ENCODE data around the gene PRUNE2.
A peak's percentile ranks its signal among the peaks of the same experiment; 100 is the strongest.

Gene PRUNE2

GRCh38 chr9:76901801-76902200 lies 4.1 kb downstream of the PRUNE2 start:
- DNase-seq: no peak

DNA sequence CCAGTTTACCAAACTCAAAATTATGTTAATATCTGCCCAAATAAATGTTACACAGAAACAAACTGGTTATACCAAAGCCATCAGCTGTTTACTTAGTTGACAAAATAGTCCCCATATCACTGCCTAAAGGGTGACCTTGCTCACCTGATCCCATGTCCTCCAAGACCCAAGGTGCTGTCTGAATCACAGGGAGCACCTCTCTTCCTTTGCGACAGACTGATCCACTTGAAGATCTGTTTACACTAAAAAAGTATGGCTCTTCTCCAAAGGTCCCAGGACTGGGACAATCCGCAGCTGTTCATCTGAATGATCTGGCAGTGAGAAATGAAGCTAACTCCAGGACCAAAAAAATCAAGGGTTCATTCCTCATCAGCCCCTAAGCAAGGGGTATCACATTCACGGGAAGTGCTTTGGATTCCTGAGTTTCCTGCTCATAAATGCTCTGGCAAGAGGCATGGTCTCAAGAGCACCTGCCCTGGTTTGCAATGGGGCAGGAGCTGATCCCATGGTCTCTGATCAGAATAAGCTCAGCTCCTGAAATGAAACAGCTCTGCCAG lies 5.0 kb downstream of the PRUNE2 start:
- no peak for DNase-seq

DNA sequence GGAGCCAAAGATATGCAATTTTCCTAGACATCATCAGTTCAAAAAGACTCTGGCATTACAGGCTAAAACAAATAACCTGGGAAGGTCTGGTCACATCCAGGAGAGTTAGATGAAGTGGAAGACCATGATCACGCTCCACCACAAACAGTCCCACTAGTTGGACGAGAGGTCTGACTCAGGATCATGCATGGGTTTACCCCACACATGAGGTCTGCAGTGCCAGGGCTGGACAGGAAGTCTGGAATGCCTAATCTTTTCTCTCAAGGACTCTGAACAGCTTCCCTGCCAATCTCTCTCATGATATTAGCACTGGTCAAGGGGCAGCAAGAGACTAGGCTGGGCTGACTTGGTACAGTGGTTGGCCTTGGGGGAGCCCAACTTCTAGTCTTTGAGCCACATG lies 7.1 kb downstream of the PRUNE2 start:
- DNase-seq: no peak

- DNase-seq: no peak
Measured at GRCh38 chr9:76897804-76898525, 7.9 kb downstream of the PRUNE2 start.

- DNase-seq: no peak
Measured at GRCh38 chr9:76896035-76896434, 9.9 kb downstream of the PRUNE2 start.

GRCh38 chr9:76895186-76895585 lies 10.7 kb downstream of the PRUNE2 start:
- DNase-seq: no peak

DNA sequence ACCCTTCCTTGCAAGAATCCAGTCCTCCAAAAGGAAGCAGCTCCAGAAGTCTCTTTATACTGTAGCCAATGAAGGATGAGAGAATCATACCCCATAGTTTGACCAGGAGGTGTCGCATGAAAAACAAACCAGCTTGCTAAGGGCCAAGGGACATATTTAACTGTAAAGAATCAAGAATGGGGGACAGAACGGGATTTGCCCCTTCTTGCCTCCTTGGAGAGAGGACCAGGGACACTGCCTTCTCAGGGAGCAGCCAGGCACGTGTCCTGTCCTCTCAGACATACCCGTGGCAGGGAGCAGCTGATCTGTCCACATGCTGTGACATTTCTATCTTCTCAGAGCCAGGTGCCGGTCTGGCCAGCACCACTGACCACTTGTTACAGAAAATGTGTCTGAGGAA lies 11.7 kb downstream of the PRUNE2 start:
- DNase-seq: no peak

DNA sequence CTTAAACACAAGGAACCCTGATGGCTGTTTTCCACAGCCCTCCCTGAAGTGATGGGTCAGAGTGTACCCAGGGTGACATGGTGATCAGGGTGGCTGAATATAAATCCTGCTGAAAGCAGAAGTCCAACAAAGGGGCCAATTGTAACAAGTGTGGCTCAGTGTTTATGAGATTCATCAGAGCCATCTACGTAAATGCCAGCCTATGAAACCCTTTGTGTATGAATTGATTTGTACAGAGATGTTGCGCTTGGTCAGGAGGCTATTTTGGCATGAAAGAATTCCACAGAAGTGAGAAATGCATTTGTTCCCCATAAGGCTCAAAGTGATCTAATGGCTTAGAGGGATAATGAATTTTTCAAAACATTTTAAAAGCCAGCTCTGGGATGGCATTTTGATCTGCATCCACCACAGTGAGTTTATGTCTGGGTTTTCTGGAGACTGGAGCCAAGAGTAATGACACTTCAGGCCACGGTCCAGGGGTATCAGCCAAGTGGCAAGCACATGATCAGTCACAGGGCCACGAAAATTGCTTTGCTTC lies 12.4 kb downstream of the PRUNE2 start:
- peak; percentile 31 for DNase-seq

GRCh38 chr9:76891874-76892273 lies 14.0 kb downstream of the PRUNE2 start:
- no peak for DNase-seq

GRCh38 chr9:76891279-76891678 lies 14.6 kb downstream of the PRUNE2 start:
- no peak for DNase-seq

DNA sequence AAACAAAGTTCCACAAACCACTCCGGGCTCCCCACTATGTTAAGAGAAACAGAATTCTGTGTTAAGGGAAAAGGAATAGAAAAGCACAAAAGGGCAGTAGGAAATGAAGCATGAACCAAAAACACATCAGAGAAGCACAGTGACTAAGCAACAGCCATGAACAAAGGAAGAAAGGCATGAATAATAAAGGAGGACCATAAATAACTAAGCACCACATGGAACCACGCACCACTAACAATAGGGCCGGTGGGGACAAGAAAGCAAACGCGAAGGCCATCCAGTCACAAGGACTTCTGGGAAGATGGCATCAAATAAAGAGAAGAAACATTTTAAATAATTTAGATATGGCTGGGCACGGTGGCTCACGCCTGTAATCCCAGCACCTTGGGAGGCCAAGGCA lies 18.0 kb downstream of the PRUNE2 start:
- DNase-seq: no peak

DNA sequence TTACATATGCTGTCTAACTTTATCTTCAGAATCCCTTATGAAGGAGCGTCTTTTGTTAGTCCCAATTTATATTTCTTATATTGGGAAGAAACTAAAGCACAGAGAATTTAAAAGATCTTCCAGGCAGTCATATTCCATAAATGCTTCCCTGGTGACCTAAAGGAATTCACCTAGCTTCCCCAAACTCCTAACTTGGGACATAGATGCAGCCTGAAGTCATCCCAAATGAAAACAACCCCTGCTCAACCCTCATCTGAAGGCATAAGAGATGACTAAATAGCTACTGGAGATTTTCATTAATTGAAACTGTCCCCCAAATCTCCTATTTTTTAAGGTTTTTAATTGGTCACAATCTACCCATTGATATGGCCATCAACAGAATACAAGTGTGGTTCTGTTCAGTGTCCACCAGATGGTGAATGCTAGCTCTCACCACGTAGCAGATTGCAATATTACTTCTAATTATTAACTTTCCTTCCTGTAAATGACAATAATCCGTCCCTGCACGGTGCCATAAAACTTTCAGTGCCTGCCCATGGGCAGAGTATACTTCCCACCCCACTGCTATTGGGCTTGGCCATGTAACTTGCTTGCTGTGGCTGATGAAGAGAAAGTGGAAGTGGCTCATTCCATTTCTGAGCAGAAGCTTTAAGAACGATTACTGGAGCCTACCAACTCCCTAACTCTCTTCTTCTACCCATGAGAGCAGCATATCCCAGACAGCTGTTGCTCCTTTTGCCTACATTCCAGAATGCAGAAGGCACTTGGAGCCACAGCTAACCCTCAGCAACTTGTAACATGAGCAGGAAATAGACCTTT lies 18.7 kb downstream of the PRUNE2 start:
- no peak for DNase-seq

- DNase-seq: no peak
Measured at GRCh38 chr9:76886318-76886717, 19.6 kb downstream of the PRUNE2 start.

DNA sequence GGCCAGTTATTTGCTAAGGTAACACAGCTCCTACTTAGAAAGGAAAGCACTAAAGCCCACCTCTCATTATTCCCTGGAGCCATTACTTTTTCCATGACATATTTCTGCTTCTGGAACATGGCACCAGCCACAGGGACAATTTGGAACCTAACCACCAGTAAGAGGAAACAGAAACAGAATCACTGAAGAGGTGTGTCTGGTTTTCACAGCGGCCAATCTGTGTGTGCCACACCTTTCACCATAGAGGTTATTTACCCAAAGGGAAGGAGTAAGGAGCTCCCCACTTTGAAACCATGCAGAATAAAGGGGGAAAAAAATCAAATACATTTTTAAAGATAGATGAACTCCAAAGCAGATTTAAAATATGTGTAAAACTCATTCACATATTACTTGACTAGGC lies 21.1 kb downstream of the PRUNE2 start:
- no peak for DNase-seq

DNA sequence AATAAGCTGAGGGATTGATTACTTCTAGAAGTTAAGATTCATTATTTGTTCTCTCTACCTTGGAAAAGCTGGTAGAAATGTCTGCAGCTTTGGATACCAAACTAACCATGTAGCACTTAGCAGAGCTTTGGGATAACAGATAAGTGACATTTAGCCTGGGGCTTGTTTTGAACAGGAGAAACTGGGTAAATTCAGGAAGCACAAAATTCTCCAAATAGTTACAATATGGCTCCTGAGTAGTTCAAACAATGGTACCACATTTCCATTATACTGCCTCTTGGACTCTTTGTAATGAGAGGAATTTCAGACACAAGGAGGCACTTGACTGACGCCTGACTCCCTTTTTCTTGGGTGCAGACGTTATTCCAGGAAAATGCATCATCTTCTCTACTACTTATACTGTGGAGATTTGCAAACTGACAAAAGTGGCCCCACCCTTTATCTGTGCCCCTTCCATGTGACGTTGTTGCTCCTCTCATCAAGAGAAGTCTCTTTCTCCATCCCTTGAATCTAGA lies 22.5 kb downstream of the PRUNE2 start:
- DNase-seq: no peak

DNA sequence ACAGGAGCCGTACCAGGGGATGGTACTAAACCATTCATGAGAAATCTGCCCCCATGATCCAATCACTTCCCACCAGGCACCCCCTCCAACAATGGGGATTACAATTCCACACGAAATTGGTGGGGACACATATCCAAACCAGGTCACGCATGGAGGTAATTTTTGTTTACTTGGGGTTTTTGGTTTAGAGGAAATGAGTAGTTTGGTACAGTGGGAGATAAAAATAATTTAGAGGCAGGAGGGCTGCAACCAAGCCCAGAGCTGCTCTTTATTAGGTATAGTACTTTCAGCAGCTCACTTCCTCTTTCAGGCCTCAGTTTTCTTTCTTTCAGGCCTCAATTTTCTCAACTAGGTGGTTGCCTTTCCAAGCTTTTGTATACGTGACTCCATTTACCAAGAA lies 23.2 kb downstream of the PRUNE2 start:
- DNase-seq: no peak

DNA sequence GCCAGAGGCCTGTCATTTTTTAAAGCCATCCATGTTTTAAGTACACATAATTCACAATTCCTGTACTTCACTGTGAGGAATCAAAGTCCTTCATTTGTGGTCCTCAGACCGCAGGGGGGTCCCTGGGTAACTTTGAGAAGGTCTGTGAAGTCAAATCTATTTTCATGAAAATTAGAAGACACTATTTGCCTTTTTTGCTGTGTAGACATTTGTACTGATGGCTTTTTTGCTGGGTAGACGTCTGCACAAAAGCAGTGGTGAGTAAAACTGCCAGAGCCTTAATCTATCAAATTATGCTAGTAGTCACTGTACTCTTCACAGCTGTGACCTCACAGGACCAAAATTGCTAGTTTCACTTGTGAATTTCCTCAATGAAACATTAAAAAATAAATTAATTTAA lies 25.7 kb downstream of the PRUNE2 start:
- no peak for DNase-seq

DNA sequence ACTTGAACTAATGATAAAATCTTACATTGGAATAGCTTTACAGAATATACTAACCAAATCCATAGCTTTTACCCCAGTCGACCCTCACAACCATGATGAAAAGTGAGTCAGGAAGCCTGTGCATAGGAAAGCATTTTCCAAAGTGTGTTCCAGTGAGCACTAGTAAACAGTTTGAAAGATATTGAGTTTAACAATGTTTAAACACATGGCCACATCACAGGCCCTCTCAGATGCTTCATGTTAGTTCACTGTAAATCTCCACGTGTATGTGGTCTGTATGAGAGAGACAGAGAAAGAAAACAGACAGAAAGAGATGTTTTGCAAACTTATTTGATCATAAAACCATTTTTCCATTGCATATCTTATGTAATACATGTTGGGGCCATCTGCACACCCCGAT lies 27.0 kb downstream of the PRUNE2 start:
- DNase-seq: no peak

DNA sequence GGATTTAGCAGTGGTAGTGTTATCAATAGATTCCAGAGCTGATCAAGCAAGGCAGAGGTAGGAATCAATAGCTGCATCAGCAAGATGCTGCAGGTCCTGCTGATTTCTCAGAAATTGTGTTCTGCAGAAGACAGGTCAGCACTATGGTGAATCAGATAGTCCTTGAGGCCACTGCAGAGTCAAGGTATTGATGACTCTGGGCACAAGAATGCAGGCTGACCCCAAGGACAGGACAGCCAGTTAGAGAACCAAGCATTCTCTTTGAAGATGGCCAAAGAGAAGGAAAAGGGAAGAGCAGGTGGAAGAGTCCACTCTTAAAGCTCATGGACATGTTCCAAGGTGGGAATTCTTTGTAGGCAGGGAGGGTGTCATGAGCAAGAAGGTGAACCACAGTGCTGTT lies 28.0 kb downstream of the PRUNE2 start:
- no peak for DNase-seq

- DNase-seq: no peak
Measured at GRCh38 chr9:76876098-76876497, 29.8 kb downstream of the PRUNE2 start.

DNA sequence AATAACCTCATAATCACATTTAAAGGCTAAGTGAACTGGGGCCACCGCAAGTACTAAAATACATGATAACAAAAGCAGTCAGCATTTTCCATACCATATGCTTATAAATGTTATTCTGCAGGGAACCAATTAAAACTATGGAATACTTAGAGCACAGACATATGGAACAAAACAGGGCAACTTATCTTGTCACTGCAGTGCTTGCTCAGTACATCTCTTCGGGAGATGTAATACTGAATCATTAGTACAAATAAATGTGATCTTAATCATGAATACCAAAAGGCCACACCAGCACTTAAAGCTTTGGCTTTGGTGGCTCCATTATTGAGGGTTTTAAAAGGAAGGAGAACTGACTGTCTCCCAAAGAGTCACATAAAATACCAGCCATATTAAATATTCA lies 32.1 kb downstream of the PRUNE2 start:
- no peak for DNase-seq

DNA sequence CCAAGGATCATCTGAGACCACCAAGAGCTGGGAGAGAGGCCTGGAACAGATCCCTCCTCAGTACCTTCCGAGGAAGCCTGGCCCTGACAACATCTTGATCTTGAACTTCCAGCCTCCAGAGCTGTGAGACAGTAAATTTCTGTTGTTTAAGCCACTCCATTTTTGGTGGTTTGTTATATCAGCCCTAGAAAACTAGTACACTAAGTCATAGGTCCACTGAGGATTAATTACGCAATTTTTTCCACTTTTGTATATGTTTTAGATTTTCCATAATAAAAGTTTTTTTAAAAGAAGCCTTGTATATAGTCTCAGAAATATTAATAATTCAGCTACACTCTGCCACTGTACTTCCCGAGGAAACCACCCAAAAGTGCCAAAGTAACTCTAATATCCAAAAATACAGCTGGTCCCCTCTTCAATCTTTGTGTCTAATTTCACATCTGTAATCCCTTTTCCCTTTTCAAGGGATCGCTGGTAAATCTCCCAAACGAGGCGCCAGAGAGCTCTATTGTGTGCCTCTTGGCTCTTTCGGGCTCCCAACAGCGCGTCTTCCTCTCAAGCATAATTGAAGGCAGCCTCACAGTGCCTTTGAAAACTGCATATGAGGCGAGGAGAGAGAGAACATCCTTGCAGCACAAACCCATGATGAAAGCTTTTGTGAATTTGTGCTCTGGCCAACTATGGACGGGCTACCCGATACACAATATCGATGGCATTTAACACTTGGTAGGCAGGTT lies 32.7 kb downstream of the PRUNE2 start:
- DNase-seq: peak; percentile 57

GRCh38 chr9:76868897-76869296 lies 37.0 kb downstream of the PRUNE2 start:
- peak; percentile 56 for DNase-seq

Measured in retina (tissue), 1 donor.